Uterus (tissue), 2 donors: ENCODE data around the gene ANAPC15.

ENCODE experiments used
- POLR2A ChIP-seq, 2 donors: fragments of 450-650 bp; IDR thresholded peaks; one replicate each; pipeline ENCODE4 v1.6.1; 2016; ENCODE audit warnings: antibody characterized with exemption in 2 of 2, mild to moderate bottlenecking in 1 of 2, moderate library complexity in 1 of 2
- TF ChIP-seq, protein P1 (sequence below), 4 experiments: fragments of 200-600 bp in 2 of 4; fragments of 450-650 bp in 2 of 4; sonication (generic) in 2 of 4; IDR thresholded peaks; one replicate each; pipeline ENCODE4 v1.5.1; 2016 to 2019; ENCODE audit warnings: antibody characterized with exemption in 4 of 4, mild to moderate bottlenecking in 2 of 4, moderate library complexity in 1 of 4

DNA sequence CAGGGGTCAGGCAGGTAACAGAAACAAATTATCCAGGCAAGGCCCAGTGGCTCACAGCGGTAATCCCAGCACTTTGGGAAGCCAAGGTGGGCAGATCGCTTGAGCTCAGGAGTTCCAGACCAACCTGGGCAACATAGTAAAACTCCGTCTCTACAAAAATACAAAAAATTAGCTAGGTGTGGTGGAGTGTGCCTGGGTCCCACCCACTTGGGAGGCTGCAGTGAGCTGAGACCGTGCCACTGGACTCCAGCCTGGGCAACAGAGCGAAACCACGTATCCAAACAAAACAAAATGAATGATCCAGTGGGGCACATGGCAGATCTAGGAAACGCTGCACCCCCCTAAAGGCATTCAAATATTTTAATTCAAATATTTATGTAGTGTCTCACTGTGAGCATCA lies 42.0 kb downstream of the ANAPC15 start:
- TF ChIP-seq POLR2A (IDR thresholded peaks at IDR 0.05): no peak
- TF ChIP-seq, protein P1, sequence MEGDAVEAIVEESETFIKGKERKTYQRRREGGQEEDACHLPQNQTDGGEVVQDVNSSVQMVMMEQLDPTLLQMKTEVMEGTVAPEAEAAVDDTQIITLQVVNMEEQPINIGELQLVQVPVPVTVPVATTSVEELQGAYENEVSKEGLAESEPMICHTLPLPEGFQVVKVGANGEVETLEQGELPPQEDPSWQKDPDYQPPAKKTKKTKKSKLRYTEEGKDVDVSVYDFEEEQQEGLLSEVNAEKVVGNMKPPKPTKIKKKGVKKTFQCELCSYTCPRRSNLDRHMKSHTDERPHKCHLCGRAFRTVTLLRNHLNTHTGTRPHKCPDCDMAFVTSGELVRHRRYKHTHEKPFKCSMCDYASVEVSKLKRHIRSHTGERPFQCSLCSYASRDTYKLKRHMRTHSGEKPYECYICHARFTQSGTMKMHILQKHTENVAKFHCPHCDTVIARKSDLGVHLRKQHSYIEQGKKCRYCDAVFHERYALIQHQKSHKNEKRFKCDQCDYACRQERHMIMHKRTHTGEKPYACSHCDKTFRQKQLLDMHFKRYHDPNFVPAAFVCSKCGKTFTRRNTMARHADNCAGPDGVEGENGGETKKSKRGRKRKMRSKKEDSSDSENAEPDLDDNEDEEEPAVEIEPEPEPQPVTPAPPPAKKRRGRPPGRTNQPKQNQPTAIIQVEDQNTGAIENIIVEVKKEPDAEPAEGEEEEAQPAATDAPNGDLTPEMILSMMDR (IDR thresholded peaks at IDR 0.05): no peak
